ENCODE results near the gene GSTM3. TPM values are rescaled to one million over a fixed set of nuclear protein-coding genes. Genes with fewer than 3 reads are reported as not detected.

Gene GSTM3
- total RNA-seq (10 to 100 TPM; 10.1 to 49.4 (median 25.4) TPM), polyA plus RNA-seq (10 to 100 TPM; 39.8 to 79.8 (median 42.3) TPM)
- long read RNA-seq, donor 1, full-length matches to known transcripts: 6 of 6 reads
- long read RNA-seq, donor 1, partial matches to known transcripts: 0 of 6 reads
- long read RNA-seq, donor 1, other reads (novel, unspliced or antisense): 0 of 6 reads
- long read RNA-seq, donor 2, full-length matches to known transcripts: 8 of 9 reads
- long read RNA-seq, donor 2, partial matches to known transcripts: 0 of 9 reads
- long read RNA-seq, donor 2, other reads (novel, unspliced or antisense): 1 of 9 reads

DNA sequence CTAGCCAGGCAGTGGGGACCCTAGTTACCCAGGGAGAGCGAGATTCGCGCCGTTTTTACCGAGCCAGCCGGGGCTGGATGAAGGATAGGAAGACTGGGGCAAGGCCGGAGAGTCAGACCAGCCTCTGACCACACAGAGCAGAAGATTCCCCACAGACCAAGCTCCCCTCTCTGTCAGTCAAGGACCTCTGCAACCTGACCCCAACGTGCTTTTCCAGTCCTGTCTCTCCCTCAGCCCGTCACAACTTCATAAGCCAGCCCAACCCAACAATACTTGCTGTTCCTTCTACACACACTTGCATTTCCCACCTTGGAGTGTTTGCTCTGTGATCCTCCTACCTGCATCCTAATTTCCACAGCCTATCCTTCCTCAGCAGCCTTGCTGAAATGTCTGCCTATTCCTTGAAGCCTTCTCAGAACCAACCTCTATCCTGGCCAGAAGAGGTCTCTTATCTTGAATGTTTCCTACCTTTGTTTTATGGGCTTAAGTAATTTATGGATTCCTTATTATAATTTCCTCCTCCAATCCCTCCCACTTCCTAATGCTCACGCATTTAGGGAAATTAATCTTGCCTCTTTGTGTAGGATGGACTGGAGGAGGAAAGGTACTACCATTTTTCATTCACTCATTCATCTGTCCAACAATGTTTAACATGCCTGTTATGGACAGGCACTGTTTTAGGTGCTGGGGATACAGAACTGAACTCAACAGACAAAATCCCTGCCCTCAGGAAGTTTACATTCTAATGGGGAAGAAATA is at the start of gene GSTM3:
GSTM3 (minus strand) TSS at position 424 of the 759 bp plus-strand sequence. CDS start 751 bp downstream, outside the sequence.
- Histone ChIP-seq H3K27me3 (ENCODE audit: insufficient read depth in 3 of 3, low read length in 2 of 3) (no peaks in the 10 kb centered on the region), H3K9me3 (no peaks in the 10 kb centered on the region), H3K27ac (peak within 1 kb of the TSS; percentile 80), H3K4me1 (peaks cover 9% of the 10 kb centered on the region), H3K36me3 (ENCODE audit: insufficient read depth in 1 of 2, low read depth in 1 of 2) (peaks cover 0 to 23% of the 10 kb centered on the region in 2 donors), H3K4me3 (peak within 1 kb of the TSS; percentile 86)
- 2 to 9% (median 7%) methylated on average over 9 to 10 of the region's 10 CpGs for WGBS, 3 donors
- ATAC-seq (peak; percentile 42 to 55 (median 46)), DNase-seq (no peak)
- TF ChIP-seq, protein P1, sequence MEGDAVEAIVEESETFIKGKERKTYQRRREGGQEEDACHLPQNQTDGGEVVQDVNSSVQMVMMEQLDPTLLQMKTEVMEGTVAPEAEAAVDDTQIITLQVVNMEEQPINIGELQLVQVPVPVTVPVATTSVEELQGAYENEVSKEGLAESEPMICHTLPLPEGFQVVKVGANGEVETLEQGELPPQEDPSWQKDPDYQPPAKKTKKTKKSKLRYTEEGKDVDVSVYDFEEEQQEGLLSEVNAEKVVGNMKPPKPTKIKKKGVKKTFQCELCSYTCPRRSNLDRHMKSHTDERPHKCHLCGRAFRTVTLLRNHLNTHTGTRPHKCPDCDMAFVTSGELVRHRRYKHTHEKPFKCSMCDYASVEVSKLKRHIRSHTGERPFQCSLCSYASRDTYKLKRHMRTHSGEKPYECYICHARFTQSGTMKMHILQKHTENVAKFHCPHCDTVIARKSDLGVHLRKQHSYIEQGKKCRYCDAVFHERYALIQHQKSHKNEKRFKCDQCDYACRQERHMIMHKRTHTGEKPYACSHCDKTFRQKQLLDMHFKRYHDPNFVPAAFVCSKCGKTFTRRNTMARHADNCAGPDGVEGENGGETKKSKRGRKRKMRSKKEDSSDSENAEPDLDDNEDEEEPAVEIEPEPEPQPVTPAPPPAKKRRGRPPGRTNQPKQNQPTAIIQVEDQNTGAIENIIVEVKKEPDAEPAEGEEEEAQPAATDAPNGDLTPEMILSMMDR (IDR thresholded peaks at IDR 0.05): no peak
- intact Hi-C loops (cut with DNase I): no loop called here

- DNase-seq (no peak), ATAC-seq (no peak)
- Histone ChIP-seq H3K36me3 (ENCODE audit: insufficient read depth in 1 of 2, low read depth in 1 of 2) (no peaks in the 10 kb centered on the region), H3K27ac (peak overlapping the region; percentile 30), H3K9me3 (no peaks in the 10 kb centered on the region), H3K4me3 (no peak overlapping the region), H3K4me1 (peaks cover 20% of the 10 kb centered on the region), H3K27me3 (ENCODE audit: insufficient read depth in 3 of 3, low read length in 2 of 3) (no peaks in the 10 kb centered on the region)
- TF ChIP-seq, protein P1 (IDR thresholded peaks at IDR 0.05): no peak
- 88 to 94% (median 88%) methylated on average over 2 of the region's 2 CpGs for WGBS, 3 donors
- intact Hi-C loops (cut with DNase I): loop anchor here (5.0 kb wide), 2 partner anchors 122 to 127 kb away; partner anchors contain the start of gene CSF1 (in 1 of the 2)
Observed at GRCh38 chr1:109790329-109790728, 49.5 kb upstream of the GSTM3 start.

DNA sequence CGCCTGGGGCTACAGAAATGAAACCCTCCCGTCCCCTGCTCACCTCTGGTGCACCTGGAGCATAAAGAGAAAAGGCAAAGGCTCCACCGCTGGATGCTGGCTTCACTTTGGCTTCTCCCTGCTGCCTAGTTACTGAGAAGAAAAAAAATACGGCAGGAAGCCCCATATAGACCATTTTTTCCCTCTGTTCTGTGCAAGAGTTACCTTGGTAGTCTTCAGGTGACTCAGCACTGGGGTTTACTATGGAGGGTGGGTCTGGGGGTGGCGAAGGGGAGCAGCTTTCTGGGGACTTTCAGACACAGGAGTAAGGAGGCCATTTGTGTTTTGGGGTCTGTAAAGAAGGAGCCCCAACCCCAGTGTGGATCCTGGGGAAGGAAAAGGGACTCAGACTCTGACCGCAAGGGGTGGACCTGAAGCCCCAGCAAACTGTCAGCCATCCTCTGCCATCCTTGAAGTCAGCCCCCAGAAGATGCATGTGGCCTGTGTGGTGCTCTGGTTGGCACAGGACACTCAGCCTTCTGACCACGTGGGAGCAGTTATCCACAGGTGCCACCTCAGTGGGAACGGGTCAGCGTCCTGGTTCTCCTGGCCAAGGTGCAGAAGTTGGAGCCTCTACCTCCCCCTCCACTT is 48.8 kb upstream of the GSTM3 start:
- intact Hi-C loops (cut with DNase I): loop anchor here (5.0 kb wide), 2 partner anchors 123 to 128 kb away; partner anchors contain the start of gene CSF1 (in 1 of the 2)
- Histone ChIP-seq H3K4me1 (peaks cover 20% of the 10 kb centered on the region), H3K9me3 (no peaks in the 10 kb centered on the region), H3K4me3 (no peak overlapping the region), H3K36me3 (ENCODE audit: insufficient read depth in 1 of 2, low read depth in 1 of 2) (no peaks in the 10 kb centered on the region), H3K27me3 (ENCODE audit: insufficient read depth in 3 of 3, low read length in 2 of 3) (no peaks in the 10 kb centered on the region), H3K27ac (no peak overlapping the region)
- 88 to 90% (median 88%) methylated on average over 9 of the region's 9 CpGs for WGBS, 3 donors
- DNase-seq (peak in 1 of 2 donors; percentile 23), ATAC-seq (no peak)
- TF ChIP-seq, protein P1 (IDR thresholded peaks at IDR 0.05): no peak

DNA sequence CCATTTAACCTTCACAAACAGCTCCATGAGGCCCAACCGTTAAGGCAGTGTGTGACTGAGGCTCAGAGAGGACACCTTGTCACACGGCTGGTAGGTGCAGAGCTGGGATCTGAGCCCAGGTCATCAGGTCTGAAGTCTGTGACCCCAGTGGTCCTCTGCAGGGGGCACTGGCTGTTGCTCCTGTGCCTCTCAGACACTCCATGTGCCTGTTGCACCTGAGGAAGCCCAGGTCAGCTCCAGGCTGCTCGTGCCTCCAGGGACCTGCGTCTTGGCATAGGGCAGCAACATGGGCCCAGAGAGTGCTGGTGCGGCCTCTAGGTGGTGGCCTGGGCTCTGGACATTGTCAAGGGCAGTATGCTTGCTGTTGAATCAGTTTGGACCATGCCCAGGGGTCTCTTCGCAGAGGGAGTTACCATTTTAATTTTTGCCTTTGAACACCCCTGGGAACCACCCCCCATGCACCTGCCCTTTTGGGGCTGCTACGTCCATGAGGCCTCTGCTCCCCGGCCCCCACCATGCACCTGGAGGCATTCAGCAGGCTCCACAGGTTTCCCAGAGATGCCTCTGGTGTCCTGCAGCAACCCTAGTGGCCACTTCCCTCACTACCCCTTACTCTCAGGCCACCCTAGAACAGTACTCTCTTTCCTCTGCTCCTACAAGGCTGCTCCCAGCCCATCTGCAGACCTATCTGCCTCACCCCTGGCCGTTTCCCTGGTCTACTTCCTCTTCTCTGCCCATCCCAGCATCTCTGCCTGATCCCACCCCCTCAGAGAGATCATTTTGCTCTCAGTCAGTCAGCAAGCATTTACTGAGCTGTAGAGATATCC is 48.1 kb upstream of the GSTM3 start:
- Histone ChIP-seq H3K4me3 (no peak overlapping the region), H3K36me3 (ENCODE audit: insufficient read depth in 1 of 2, low read depth in 1 of 2) (no peaks in the 10 kb centered on the region), H3K4me1 (peaks cover 17% of the 10 kb centered on the region), H3K27ac (no peak overlapping the region), H3K9me3 (no peaks in the 10 kb centered on the region), H3K27me3 (ENCODE audit: insufficient read depth in 3 of 3, low read length in 2 of 3) (no peaks in the 10 kb centered on the region)
- TF ChIP-seq, protein P1 (IDR thresholded peaks at IDR 0.05): no peak
- intact Hi-C loops (cut with DNase I): no loop called here
- WGBS, 3 donors: 90 to 95% (median 92%) methylated on average over 9 of the region's 9 CpGs
- DNase-seq (peak in 1 of 2 donors; percentile 45), ATAC-seq (no peak)

All from psoas muscle (tissue), 8 donors.